Lung (tissue), 12 donors: ENCODE data around the gene GPX2. TPM values are rescaled to one million over a fixed set of nuclear protein-coding genes. Genes with fewer than 3 reads are reported as not detected.

Experiments used
- ATAC-seq: fragments of 200-7000 bp; cut with Tn5 transposase; one replicate; pipeline ENCODE4 v1.9.1; 2020; ENCODE audit warnings: moderate number of reproducible peaks; ENCODE audit not compliant: insufficient read depth, low FRiP score
- DNase-seq, 3 donors: peaks; one replicate each; pipeline ENCODE4 v3.0.0-alpha.2; 2013 to 2017
- H3K27ac ChIP-seq, 2 donors: one replicate each; pipeline ENCODE4 v1.5.1; 2013; ENCODE audit warnings: mild to moderate bottlenecking in 2 of 2, moderate library complexity in 2 of 2, control low read depth in 1 of 2, inconsistent platforms in 1 of 2, low read depth in 1 of 2, low read length in 1 of 2
- H3K27me3 ChIP-seq, 3 donors: one replicate each; pipeline ENCODE4 v1.5.1; 2013; ENCODE audit warnings: low read length in 2 of 3; ENCODE audit not compliant: control insufficient read depth in 3 of 3, insufficient read depth in 3 of 3
- H3K36me3 ChIP-seq, 4 donors: one replicate each; pipeline ENCODE4 v1.5.1; 2013; ENCODE audit warnings: low read length in 4 of 4, mild to moderate bottlenecking in 1 of 4, moderate library complexity in 1 of 4; ENCODE audit not compliant: control insufficient read depth in 4 of 4, insufficient read depth in 4 of 4
- H3K4me1 ChIP-seq, 5 donors: one replicate each; pipeline ENCODE4 v1.5.1; 2013; ENCODE audit warnings: low read length in 5 of 5, mild to moderate bottlenecking in 2 of 5, moderate library complexity in 1 of 5; ENCODE audit not compliant: control insufficient read depth in 5 of 5, insufficient read depth in 5 of 5
- H3K4me3 ChIP-seq: one replicate; pipeline ENCODE4 v1.5.1; 2013; ENCODE audit warnings: mild to moderate bottlenecking, control low read depth, moderate library complexity
- H3K9ac ChIP-seq, 2 donors: one replicate each; pipeline ENCODE4 v1.5.1; 2013; ENCODE audit warnings: low read length in 2 of 2, control low read depth in 1 of 2; ENCODE audit not compliant: insufficient read depth in 1 of 2
- H3K9me3 ChIP-seq, 4 donors: one replicate each; pipeline ENCODE4 v1.5.1; 2013; ENCODE audit warnings: low read length in 3 of 4, mild to moderate bottlenecking in 1 of 4, moderate library complexity in 1 of 4; ENCODE audit not compliant: control insufficient read depth in 4 of 4, insufficient read depth in 3 of 4
- WGBS, 2 donors: extraction: QIAGEN DNeasy Blood & Tissue Kit; methylation state at CpG; one replicate each; pipeline ENCODE4 v1.1.7; 2013; 5-methylcytosine and 5-hydroxymethylcytosine counted together
- polyA plus RNA-seq, 2 donors: library from polyadenylated mRNA; stranded (reverse); fragments of 200-250 nt; gene quantifications; one replicate each; pipeline ENCODE4 v1.2.1, GENCODE V29; 2013
- total RNA-seq, 2 donors: library from RNA; depleted of rRNA in 1 of 2; stranded (reverse); fragments of >200 nt in 1 of 2; gene quantifications; one replicate each; pipeline ENCODE4 v1.2.1, GENCODE V29; 2014 to 2021
- TF ChIP-seq, protein P1 (sequence below): IDR thresholded peaks from 2 replicates; pipeline ENCODE4 v1.5.1; 2012; ENCODE audit warnings: mild to moderate bottlenecking; ENCODE audit errors: control extremely low read depth, extremely low read depth
- donor health status: control.
- donor health status: control.
- donor health status: Bipolar disorder and iron deficiency.
- donor health status: healthy.
- donor health status: DM: yes; HTN: yes; CAD: no.

Gene GPX2
- total and polyA plus RNA-seq, 4 donors = 2.9 to 11.3 (median 3.4) TPM; not detected in 1

DNA sequence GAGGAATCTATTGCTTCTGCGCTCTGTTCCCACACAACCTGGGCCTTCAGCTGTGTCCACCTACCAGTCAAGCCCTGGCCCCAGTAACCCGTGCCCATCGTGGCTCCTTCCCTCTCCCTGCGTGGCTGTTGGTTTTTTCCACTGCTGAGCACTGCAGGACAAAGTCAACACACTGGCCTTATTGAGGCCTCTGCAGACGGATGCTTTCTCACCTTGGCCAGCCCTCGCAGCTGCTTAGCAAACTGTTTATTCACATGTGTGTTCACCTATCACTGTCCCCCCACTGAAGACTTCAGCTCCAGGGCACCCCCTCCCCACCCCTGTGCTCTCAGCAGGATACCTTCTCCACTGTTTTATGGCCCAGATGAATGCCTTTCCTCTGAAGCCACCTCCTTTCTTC is 12.8 kb upstream of the GPX2 start:
- DNase-seq (no peak), ATAC-seq (no peak)
- no peak overlapping the region for H3K9ac ChIP-seq
- H3K27ac ChIP-seq = no peak overlapping the region
- 87 to 90% methylated on average over 6 of the region's 6 CpGs for WGBS, 2 donors
- TF ChIP-seq, protein P1, sequence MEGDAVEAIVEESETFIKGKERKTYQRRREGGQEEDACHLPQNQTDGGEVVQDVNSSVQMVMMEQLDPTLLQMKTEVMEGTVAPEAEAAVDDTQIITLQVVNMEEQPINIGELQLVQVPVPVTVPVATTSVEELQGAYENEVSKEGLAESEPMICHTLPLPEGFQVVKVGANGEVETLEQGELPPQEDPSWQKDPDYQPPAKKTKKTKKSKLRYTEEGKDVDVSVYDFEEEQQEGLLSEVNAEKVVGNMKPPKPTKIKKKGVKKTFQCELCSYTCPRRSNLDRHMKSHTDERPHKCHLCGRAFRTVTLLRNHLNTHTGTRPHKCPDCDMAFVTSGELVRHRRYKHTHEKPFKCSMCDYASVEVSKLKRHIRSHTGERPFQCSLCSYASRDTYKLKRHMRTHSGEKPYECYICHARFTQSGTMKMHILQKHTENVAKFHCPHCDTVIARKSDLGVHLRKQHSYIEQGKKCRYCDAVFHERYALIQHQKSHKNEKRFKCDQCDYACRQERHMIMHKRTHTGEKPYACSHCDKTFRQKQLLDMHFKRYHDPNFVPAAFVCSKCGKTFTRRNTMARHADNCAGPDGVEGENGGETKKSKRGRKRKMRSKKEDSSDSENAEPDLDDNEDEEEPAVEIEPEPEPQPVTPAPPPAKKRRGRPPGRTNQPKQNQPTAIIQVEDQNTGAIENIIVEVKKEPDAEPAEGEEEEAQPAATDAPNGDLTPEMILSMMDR = no peak
- no peak overlapping the region for H3K4me3 ChIP-seq
- H3K4me1 ChIP-seq = peaks cover 0 to 2% (median 0%) of the 10 kb centered on the region in 5 donors
- H3K9me3 ChIP-seq = no peaks in the 10 kb centered on the region
- H3K36me3 ChIP-seq = peaks cover 0 to 7% (median 0%) of the 10 kb centered on the region in 4 donors
- no peaks in the 10 kb centered on the region for H3K27me3 ChIP-seq

DNA sequence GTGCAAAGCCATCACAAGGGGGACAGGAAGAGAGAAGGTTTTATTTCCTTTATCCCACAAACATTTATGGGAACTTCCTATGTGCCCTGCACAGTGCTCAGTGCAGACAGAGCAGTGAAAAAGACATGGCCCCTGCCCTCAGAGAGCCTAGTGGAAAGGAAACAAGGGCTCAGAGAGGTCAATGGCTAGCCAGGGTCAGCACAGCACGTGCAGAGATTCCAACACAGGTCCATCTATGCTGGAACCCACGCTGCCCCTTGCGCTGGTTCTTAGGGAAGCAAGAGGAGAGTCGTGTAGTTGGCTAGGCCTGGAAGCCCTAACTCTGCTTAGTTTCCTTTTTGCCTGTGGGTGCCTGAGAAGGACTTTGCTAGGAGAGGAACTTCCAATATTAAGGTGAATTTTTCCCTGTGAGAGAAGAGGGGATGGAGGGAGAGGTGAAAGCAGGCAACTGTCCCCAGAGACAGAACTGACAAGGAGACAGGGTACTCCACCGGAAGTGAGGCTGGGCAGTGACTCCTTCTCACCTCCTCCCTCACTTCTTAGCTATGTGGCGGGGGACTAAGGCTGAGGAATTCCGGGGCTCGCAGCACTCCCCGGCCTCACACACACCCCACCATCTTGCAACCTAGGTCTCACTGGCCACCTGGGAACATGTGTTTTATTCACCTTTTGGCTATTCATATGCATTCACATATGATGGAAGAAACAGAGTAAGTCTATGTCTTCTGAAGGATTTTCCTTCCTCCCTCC is 12.1 kb upstream of the GPX2 start:
- WGBS, 2 donors = 92 to 96% methylated on average over 9 of the region's 9 CpGs
- H3K9me3 ChIP-seq = no peaks in the 10 kb centered on the region
- H3K27ac ChIP-seq = no peak overlapping the region
- ATAC-seq (no peak), DNase-seq (no peak)
- TF ChIP-seq, protein P1 = no peak
- no peak overlapping the region for H3K4me3 ChIP-seq
- no peaks in the 10 kb centered on the region for H3K4me1 ChIP-seq
- H3K9ac ChIP-seq = no peak overlapping the region
- peaks cover 0 to 8% (median under 1%) of the 10 kb centered on the region in 4 donors for H3K36me3 ChIP-seq
- H3K27me3 ChIP-seq = no peaks in the 10 kb centered on the region

DNA sequence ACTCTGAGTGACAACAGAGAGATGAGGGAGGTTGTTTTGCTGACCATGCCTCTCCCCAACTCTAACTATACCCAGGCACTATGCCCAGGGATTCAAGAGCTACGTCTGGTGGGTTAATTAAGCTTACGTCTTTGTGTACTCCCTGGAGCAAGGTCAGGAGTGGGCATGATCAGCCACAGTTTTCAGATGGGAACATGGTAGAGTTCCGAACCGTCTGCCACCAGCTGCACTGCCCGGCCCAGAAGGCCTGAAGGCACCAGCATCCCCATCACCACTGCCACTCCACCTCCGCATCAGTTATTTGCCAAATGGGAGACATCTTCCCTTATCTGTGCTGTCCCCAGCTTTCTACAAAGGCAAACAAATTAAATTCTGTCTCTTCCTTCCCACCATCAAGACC is 11.1 kb upstream of the GPX2 start:
- no peak overlapping the region for H3K9ac ChIP-seq
- no peaks in the 10 kb centered on the region for H3K4me1 ChIP-seq
- H3K9me3 ChIP-seq = no peaks in the 10 kb centered on the region
- H3K27me3 ChIP-seq = no peaks in the 10 kb centered on the region
- TF ChIP-seq, protein P1 = no peak
- WGBS, 2 donors = 95 to 96% methylated on average over 6 of the region's 6 CpGs
- H3K27ac ChIP-seq = no peak overlapping the region
- H3K4me3 ChIP-seq = no peak overlapping the region
- DNase-seq (no peak), ATAC-seq (no peak)
- H3K36me3 ChIP-seq = peaks cover 0 to 10% (median 1%) of the 10 kb centered on the region in 4 donors
